DOHH2 (cell line): Measurements from ENCODE around the gene PGAP3.
A peak's percentile ranks its signal among the peaks of the same experiment; 100 is the strongest.

Experiments used
- H3F3A ChIP-seq: fragments of 200-600 bp; sonication (generic), shearing (Covaris generic); 2 replicates; pipeline ENCODE4 v1.6.0; 2016; ENCODE audit warnings: antibody characterized with exemption, mild to moderate bottlenecking; ENCODE audit not compliant: control insufficient read depth, insufficient read depth
- H3K27ac ChIP-seq: fragments of 200-600 bp; sonication (generic); 2 replicates; pipeline ENCODE4 v1.5.1; 2014; ENCODE audit warnings: low read depth, mild to moderate bottlenecking, low read length, moderate library complexity
- H3K27me3 ChIP-seq: fragments of 200-600 bp; sonication (generic); 2 replicates; pipeline ENCODE4 v1.6.1; 2014; ENCODE audit warnings: mild to moderate bottlenecking, low read length, mixed read lengths; ENCODE audit not compliant: control insufficient read depth
- H3K36me3 ChIP-seq: fragments of 200-600 bp; sonication (generic); 2 replicates; pipeline ENCODE4 v1.6.1; 2014; ENCODE audit warnings: mild to moderate bottlenecking, low read length, moderate library complexity, mixed read lengths; ENCODE audit not compliant: control insufficient read depth
- H3K4me1 ChIP-seq: fragments of 200-600 bp; sonication (generic); 2 replicates; pipeline ENCODE4 v1.6.1; 2014; ENCODE audit warnings: mild to moderate bottlenecking, low read length, mixed read lengths; ENCODE audit not compliant: control insufficient read depth
- H3K4me2 ChIP-seq: fragments of 200-600 bp; sonication (generic); 2 replicates; pipeline ENCODE4 v1.6.0; 2014; ENCODE audit warnings: mild to moderate bottlenecking, low read length, moderate library complexity
- H3K4me3 ChIP-seq: fragments of 200-600 bp; sonication (generic); 2 replicates; pipeline ENCODE4 v1.5.1; 2014; ENCODE audit warnings: mild to moderate bottlenecking, low read length, mixed read lengths
- H3K79me2 ChIP-seq: fragments of 200-600 bp; sonication (generic); 2 replicates; pipeline ENCODE4 v1.6.1; 2014; ENCODE audit warnings: mild to moderate bottlenecking, low read length, mixed read lengths; ENCODE audit not compliant: control insufficient read depth
- H3K9me2 ChIP-seq: fragments of 200-600 bp; sonication (generic); replicated peaks from 2 replicates; pipeline ENCODE4 v1.6.1; 2014; ENCODE audit warnings: mild to moderate bottlenecking, low read length, mixed read lengths; ENCODE audit not compliant: control insufficient read depth
- H3K9me3 ChIP-seq: fragments of 200-600 bp; sonication (generic); 2 replicates; pipeline ENCODE4 v1.6.1; 2014; ENCODE audit warnings: antibody characterized with exemption, low read length, mixed read lengths; ENCODE audit not compliant: control insufficient read depth, insufficient read depth
- H4K20me1 ChIP-seq: fragments of 200-600 bp; sonication (generic); 2 replicates; pipeline ENCODE4 v1.6.0; 2014; ENCODE audit warnings: low read depth, mild to moderate bottlenecking, antibody characterized with exemption, low read length, moderate library complexity; ENCODE audit not compliant: control insufficient read depth, insufficient read depth
- CTCF ChIP-seq: fragments of 200-600 bp; sonication (generic); IDR thresholded peaks from one replicate; pipeline ENCODE4 v1.5.1; 2014; ENCODE audit warnings: antibody characterized with exemption, mild to moderate bottlenecking, low read depth, low read length; ENCODE audit not compliant: poor library complexity, severe bottlenecking
- EZH2phosphoT487 ChIP-seq: fragments of 200-600 bp; sonication (generic); IDR thresholded peaks from 2 replicates; pipeline ENCODE4 v1.6.1; 2017; ENCODE audit warnings: borderline replicate concordance, mild to moderate bottlenecking, antibody characterized with exemption, low read length, moderate library complexity, mixed read lengths

The PGAP3 gene

GRCh38 chr17:39674702-39675389 is 13.0 kb downstream of the PGAP3 start:
- no peak for TF ChIP-seq CTCF
- TF ChIP-seq EZH2phosphoT487 = no peak
- Histone ChIP-seq H3K36me3 (no peaks in the 10 kb centered on the region), H3K27ac (peak overlapping the region; percentile 51), H3K27me3 (0 out of 2 replicates have a peak, but pooled peaks cover 3% of the 10 kb centered on the region), H4K20me1 (no peaks in the 10 kb centered on the region), H3K79me2 (no peaks in the 10 kb centered on the region), H3K4me2 (peak overlapping the region; percentile 10), H3K4me1 (peaks cover 64% of the 10 kb centered on the region), H3K9me3 (no peaks in the 10 kb centered on the region), H3K4me3 (no peak overlapping the region), H3F3A (peaks cover 2% of the 10 kb centered on the region; the same call in 1 of the 2 replicates), H3K9me2 (no peaks in the 10 kb centered on the region)

- Histone ChIP-seq H3K27ac (no peak overlapping the region), H3K4me2 (peak overlapping the region; percentile 10)
Measured at GRCh38 chr17:39674179-39674578, 13.7 kb downstream of the PGAP3 start.

GRCh38 chr17:39673335-39674081 is 14.3 kb downstream of the PGAP3 start:
- H3K4me3 ChIP-seq = no peak overlapping the region
- peaks cover 2% of the 10 kb centered on the region; the same call in 1 of the 2 replicates for H3F3A ChIP-seq
- H3K4me2 ChIP-seq = no peak overlapping the region
- no peak overlapping the region for H3K27ac ChIP-seq
- peaks cover 6% of the 10 kb centered on the region for H3K27me3 ChIP-seq
- no peaks in the 10 kb centered on the region for H3K36me3 ChIP-seq
- H3K4me1 ChIP-seq = peaks cover 53% of the 10 kb centered on the region
- H3K79me2 ChIP-seq = no peaks in the 10 kb centered on the region
- H4K20me1 ChIP-seq = no peaks in the 10 kb centered on the region
- TF ChIP-seq CTCF = no peak
- no peak for TF ChIP-seq EZH2phosphoT487
- no peaks in the 10 kb centered on the region for H3K9me3 ChIP-seq
- H3K9me2 ChIP-seq = no peaks in the 10 kb centered on the region

More at GRCh38 chr17:39674179-39674578, 13.7 kb downstream of the PGAP3 start:
- Histone ChIP-seq H4K20me1 (no peaks in the 10 kb centered on the region), H3F3A (peaks cover 2% of the 10 kb centered on the region; the same call in 1 of the 2 replicates), H3K4me1 (peaks cover 57% of the 10 kb centered on the region), H3K9me2 (no peaks in the 10 kb centered on the region), H3K36me3 (no peaks in the 10 kb centered on the region), H3K9me3 (no peaks in the 10 kb centered on the region), H3K79me2 (no peaks in the 10 kb centered on the region), H3K4me3 (no peak overlapping the region), H3K27me3 (0 out of 2 replicates have a peak, but pooled peaks cover 3% of the 10 kb centered on the region)
- TF ChIP-seq CTCF = no peak
- TF ChIP-seq EZH2phosphoT487 = no peak
